Lung (tissue), 12 donors: ENCODE results near the gene CCNE1. TPM values are rescaled to one million over a fixed set of nuclear protein-coding genes. Genes with fewer than 3 reads are reported as not detected.

Source experiments
- ATAC-seq: fragments of 200-7000 bp; cut with Tn5 transposase; one replicate; pipeline ENCODE4 v1.9.1; 2020; ENCODE audit warnings: moderate number of reproducible peaks; ENCODE audit not compliant: insufficient read depth, low FRiP score
- DNase-seq, 3 donors: peaks; one replicate each; pipeline ENCODE4 v3.0.0-alpha.2; 2013 to 2017
- H3K27ac ChIP-seq, 2 donors: one replicate each; pipeline ENCODE4 v1.5.1; 2013; ENCODE audit warnings: mild to moderate bottlenecking in 2 of 2, moderate library complexity in 2 of 2, control low read depth in 1 of 2, inconsistent platforms in 1 of 2, low read depth in 1 of 2, low read length in 1 of 2
- H3K27me3 ChIP-seq, 3 donors: one replicate each; pipeline ENCODE4 v1.5.1; 2013; ENCODE audit warnings: low read length in 2 of 3; ENCODE audit not compliant: control insufficient read depth in 3 of 3, insufficient read depth in 3 of 3
- H3K36me3 ChIP-seq, 4 donors: one replicate each; pipeline ENCODE4 v1.5.1; 2013; ENCODE audit warnings: low read length in 4 of 4, mild to moderate bottlenecking in 1 of 4, moderate library complexity in 1 of 4; ENCODE audit not compliant: control insufficient read depth in 4 of 4, insufficient read depth in 4 of 4
- H3K4me1 ChIP-seq, 5 donors: one replicate each; pipeline ENCODE4 v1.5.1; 2013; ENCODE audit warnings: low read length in 5 of 5, mild to moderate bottlenecking in 2 of 5, moderate library complexity in 1 of 5; ENCODE audit not compliant: control insufficient read depth in 5 of 5, insufficient read depth in 5 of 5
- H3K4me3 ChIP-seq: one replicate; pipeline ENCODE4 v1.5.1; 2013; ENCODE audit warnings: mild to moderate bottlenecking, control low read depth, moderate library complexity
- H3K9ac ChIP-seq, 2 donors: one replicate each; pipeline ENCODE4 v1.5.1; 2013; ENCODE audit warnings: low read length in 2 of 2, control low read depth in 1 of 2; ENCODE audit not compliant: insufficient read depth in 1 of 2
- H3K9me3 ChIP-seq, 4 donors: one replicate each; pipeline ENCODE4 v1.5.1; 2013; ENCODE audit warnings: low read length in 3 of 4, mild to moderate bottlenecking in 1 of 4, moderate library complexity in 1 of 4; ENCODE audit not compliant: control insufficient read depth in 4 of 4, insufficient read depth in 3 of 4
- CTCF ChIP-seq: IDR thresholded peaks from 2 replicates; pipeline ENCODE4 v1.5.1; 2012; ENCODE audit warnings: mild to moderate bottlenecking; ENCODE audit errors: control extremely low read depth, extremely low read depth
- WGBS, 2 donors: extraction: QIAGEN DNeasy Blood & Tissue Kit; methylation state at CpG; one replicate each; pipeline ENCODE4 v1.1.7; 2013; 5-methylcytosine and 5-hydroxymethylcytosine counted together
- polyA plus RNA-seq, 2 donors: library from polyadenylated mRNA; stranded (reverse); fragments of 200-250 nt; gene quantifications; one replicate each; pipeline ENCODE4 v1.2.1, GENCODE V29; 2013
- total RNA-seq, 2 donors: library from RNA; depleted of rRNA in 1 of 2; stranded (reverse); fragments of >200 nt in 1 of 2; gene quantifications; one replicate each; pipeline ENCODE4 v1.2.1, GENCODE V29; 2014 to 2021
- donor health status: control.
- donor health status: control.
- donor health status: Bipolar disorder and iron deficiency.
- donor health status: healthy.
- donor health status: DM: yes; HTN: yes; CAD: no.

CCNE1 gene
- total and polyA plus RNA-seq, 4 donors: 0.97 to 1.9 (median 1.4) TPM

- Histone ChIP-seq H3K36me3 (no peaks in the 10 kb centered on the region), H3K9me3 (no peaks in the 10 kb centered on the region), H3K4me3 (no peak overlapping the region), H3K9ac (no peak overlapping the region), H3K4me1 (peaks cover 0 to under 1% (median 0%) of the 10 kb centered on the region in 5 donors), H3K27me3 (peaks cover 0 to 14% (median 5%) of the 10 kb centered on the region in 3 donors), H3K27ac (no peak overlapping the region)
- no peak for TF ChIP-seq CTCF
- ATAC-seq (no peak), DNase-seq (no peak)
- 71 to 76% methylated on average over 6 of the region's 6 CpGs for WGBS, 2 donors
These were observed 25.7 kb downstream of the CCNE1 start for GRCh38 chr19:29837448-29837981.

GRCh38 chr19:29837996-29838395, 26.2 kb downstream of the CCNE1 start:
- WGBS, 2 donors: 84 to 92% methylated on average over 9 of the region's 9 CpGs
- Histone ChIP-seq H3K9me3 (no peaks in the 10 kb centered on the region), H3K9ac (no peak overlapping the region), H3K36me3 (no peaks in the 10 kb centered on the region), H3K4me1 (peaks cover 0 to 4% (median 0%) of the 10 kb centered on the region in 5 donors), H3K27me3 (peaks cover 0 to 15% (median 5%) of the 10 kb centered on the region in 3 donors), H3K4me3 (no peak overlapping the region), H3K27ac (no peak overlapping the region)
- DNase-seq: no peak
- no peak for TF ChIP-seq CTCF
- ATAC-seq: no peak

GRCh38 chr19:29840066-29840950, 28.5 kb downstream of the CCNE1 start:
- Histone ChIP-seq H3K4me1 (peaks cover 0 to 15% (median 0%) of the 10 kb centered on the region in 5 donors), H3K9ac (no peak overlapping the region), H3K36me3 (no peaks in the 10 kb centered on the region), H3K27ac (no peak overlapping the region), H3K27me3 (peaks cover 0 to 11% (median 5%) of the 10 kb centered on the region in 3 donors), H3K9me3 (no peaks in the 10 kb centered on the region), H3K4me3 (no peak overlapping the region)
- no peak for TF ChIP-seq CTCF
- ATAC-seq (no peak), DNase-seq (no peak)
- 76 to 88% methylated on average over 22 of the region's 22 CpGs for WGBS, 2 donors
